GM11168 (cell line): ENCODE results near the gene ALDH1A1.

Experiments
- in situ Hi-C: fragments of 300-500 bp; cut with MboI; formaldehyde crosslinking; loops from one replicate; pipeline ENCODE4 v1.12.0; 2022; ENCODE audit warnings: low sequenced_read_pairs; ENCODE audit not compliant: unreplicated experiment

ALDH1A1 gene

GRCh38 chr9:72980183-72980582 is 27.3 kb upstream of the ALDH1A1 start:
- in situ Hi-C loops = no loop called here

- in situ Hi-C loops = no loop called here
Observed at GRCh38 chr9:72979405-72980100, 26.7 kb upstream of the ALDH1A1 start.

- in situ Hi-C loops = no loop called here
Observed at GRCh38 chr9:72978744-72979143, 25.9 kb upstream of the ALDH1A1 start.

- in situ Hi-C loops = no loop called here
Observed at GRCh38 chr9:72977670-72978069, 24.8 kb upstream of the ALDH1A1 start.

- in situ Hi-C loops = no loop called here
Observed at GRCh38 chr9:72974501-72974900, 21.6 kb upstream of the ALDH1A1 start.

GRCh38 chr9:72972636-72973035 is 19.8 kb upstream of the ALDH1A1 start:
- in situ Hi-C loops = no loop called here

GRCh38 chr9:72971411-72971810 is 18.6 kb upstream of the ALDH1A1 start:
- in situ Hi-C loops = no loop called here

GRCh38 chr9:72960446-72960845 is 7.6 kb upstream of the ALDH1A1 start:
- in situ Hi-C loops = no loop called here

GRCh38 chr9:72958485-72959281 is 5.8 kb upstream of the ALDH1A1 start:
- in situ Hi-C loops = no loop called here

GRCh38 chr9:72955571-72955970 is 2.7 kb upstream of the ALDH1A1 start:
- in situ Hi-C loops = no loop called here

GRCh38 chr9:72955126-72955455 is 2.2 kb upstream of the ALDH1A1 start:
- in situ Hi-C loops = no loop called here

- in situ Hi-C loops = no loop called here
Observed at GRCh38 chr9:72954431-72955125, 1.7 kb upstream of the ALDH1A1 start.

GRCh38 chr9:72952381-72952690 is 517 bp downstream of the ALDH1A1 start:
- in situ Hi-C loops = no loop called here

GRCh38 chr9:72951520-72952380 is 1.1 kb downstream of the ALDH1A1 start:
- in situ Hi-C loops = no loop called here

- in situ Hi-C loops = no loop called here
Observed at GRCh38 chr9:72950875-72951442, 1.9 kb downstream of the ALDH1A1 start.

- in situ Hi-C loops = no loop called here
Observed at GRCh38 chr9:72949918-72950325, 2.9 kb downstream of the ALDH1A1 start.

GRCh38 chr9:72949244-72949582 is 3.6 kb downstream of the ALDH1A1 start:
- in situ Hi-C loops = no loop called here

GRCh38 chr9:72948575-72949243 is 4.1 kb downstream of the ALDH1A1 start:
- in situ Hi-C loops = no loop called here

GRCh38 chr9:72947984-72948465 is 4.8 kb downstream of the ALDH1A1 start:
- in situ Hi-C loops = no loop called here

- in situ Hi-C loops = no loop called here
Observed at GRCh38 chr9:72946821-72947220, 6.0 kb downstream of the ALDH1A1 start.
